Smooth muscle cell (in vitro differentiated cells): Measurements from ENCODE around the gene NDUFB11. TPM values are rescaled to one million over a fixed set of nuclear protein-coding genes. Genes with fewer than 3 reads are reported as not detected.

Source experiments
- DNase-seq: peaks from one replicate; lab custom pipeline; 2025; ENCODE audit not compliant: unreplicated experiment; lab: John Stamatoyannopoulos, UW
- H2AFZ ChIP-seq: fragments of 200-600 bp; sonication (generic); 2 replicates; pipeline ENCODE4 v1.6.0; 2016; ENCODE audit warnings: antibody characterized with exemption, low read depth, mild to moderate bottlenecking
- H3F3A ChIP-seq: fragments of 200-600 bp; sonication (generic); 2 replicates; pipeline ENCODE4 v1.6.0; 2017; ENCODE audit warnings: antibody characterized with exemption, low read depth
- H3K27ac ChIP-seq: fragments of 200-600 bp; sonication (generic); 2 replicates; pipeline ENCODE4 v1.5.1; 2016; ENCODE audit warnings: low read depth, mild to moderate bottlenecking
- H3K27me3 ChIP-seq: fragments of 200-600 bp; sonication (generic); 2 replicates; pipeline ENCODE4 v1.6.1; 2016; ENCODE audit warnings: low read depth, mild to moderate bottlenecking
- H3K36me3 ChIP-seq: fragments of 200-600 bp; sonication (generic); 2 replicates; pipeline ENCODE4 v1.5.1; 2016; ENCODE audit warnings: low read depth
- H3K4me1 ChIP-seq: fragments of 200-600 bp; sonication (generic); 2 replicates; pipeline ENCODE4 v1.5.1; 2016; ENCODE audit warnings: low read depth
- H3K4me2 ChIP-seq: fragments of 200-600 bp; sonication (generic); 2 replicates; pipeline ENCODE4 v1.6.0; 2016; ENCODE audit warnings: mild to moderate bottlenecking
- H3K4me3 ChIP-seq: fragments of 200-600 bp; sonication (generic); 2 replicates; pipeline ENCODE4 v1.5.1; 2016; ENCODE audit warnings: mild to moderate bottlenecking
- H3K79me2 ChIP-seq: fragments of 200-600 bp; sonication (generic); 2 replicates; pipeline ENCODE4 v1.6.0; 2016; ENCODE audit warnings: low read depth, mild to moderate bottlenecking
- H3K9ac ChIP-seq: fragments of 200-600 bp; sonication (generic); 2 replicates; pipeline ENCODE4 v1.6.0; 2016; ENCODE audit warnings: low read depth
- H3K9me3 ChIP-seq: fragments of 200-600 bp; sonication (generic); replicated peaks from 2 replicates; pipeline ENCODE4 v1.5.1; 2016; ENCODE audit warnings: low read depth
- H4K20me1 ChIP-seq: fragments of 200-600 bp; sonication (generic); 2 replicates; pipeline ENCODE4 v1.6.0; 2016; ENCODE audit warnings: low read depth
- WGBS: methylation state at CpG from one replicate; pipeline ENCODE4 v1.1.7; 2016; ENCODE audit warnings: low lambda C conversion rate; 5-methylcytosine and 5-hydroxymethylcytosine counted together
- polyA plus RNA-seq: library from polyadenylated mRNA; unstranded; fragments of >200 nt; fragmentation: Nextera tagmentation; extraction: Ambion mirVana; gene quantifications from 2 replicates; pipeline ENCODE4 v1.2.1, GENCODE V29; 2016
- total RNA-seq: library from RNA; depleted of rRNA; stranded (reverse); fragments of >200 nt; gene quantifications from 2 replicates; pipeline ENCODE4 v1.2.3, GENCODE V29; 2014
- TF ChIP-seq, protein P1 (sequence below): fragments of 200-600 bp; sonication (generic); IDR thresholded peaks from 2 replicates; pipeline ENCODE4 v1.5.1; 2017; ENCODE audit warnings: borderline replicate concordance, mild to moderate bottlenecking, antibody characterized with exemption; ENCODE audit not compliant: insufficient read depth, poor library complexity, severe bottlenecking

NDUFB11 gene
- total and polyA plus RNA-seq, 2 experiments from 2014 or later = 82.6 to 178 TPM

- DNase-seq = no peak
- Histone ChIP-seq H3K4me2 (no peak overlapping the region), H2AFZ (no peak overlapping the region), H3K4me3 (no peak overlapping the region), H3K36me3 (no peaks in the 10 kb centered on the region), H3K27ac (no peak overlapping the region), H3K27me3 (no peaks in the 10 kb centered on the region), H3K9me3 (no peaks in the 10 kb centered on the region), H3K79me2 (peaks cover 20% of the 10 kb centered on the region), H4K20me1 (peaks cover 60% of the 10 kb centered on the region), H3F3A (no peaks in the 10 kb centered on the region), H3K9ac (no peak overlapping the region), H3K4me1 (no peaks in the 10 kb centered on the region)
- WGBS = 94% methylated on average over 30 of the region's 34 CpGs
- TF ChIP-seq, protein P1, sequence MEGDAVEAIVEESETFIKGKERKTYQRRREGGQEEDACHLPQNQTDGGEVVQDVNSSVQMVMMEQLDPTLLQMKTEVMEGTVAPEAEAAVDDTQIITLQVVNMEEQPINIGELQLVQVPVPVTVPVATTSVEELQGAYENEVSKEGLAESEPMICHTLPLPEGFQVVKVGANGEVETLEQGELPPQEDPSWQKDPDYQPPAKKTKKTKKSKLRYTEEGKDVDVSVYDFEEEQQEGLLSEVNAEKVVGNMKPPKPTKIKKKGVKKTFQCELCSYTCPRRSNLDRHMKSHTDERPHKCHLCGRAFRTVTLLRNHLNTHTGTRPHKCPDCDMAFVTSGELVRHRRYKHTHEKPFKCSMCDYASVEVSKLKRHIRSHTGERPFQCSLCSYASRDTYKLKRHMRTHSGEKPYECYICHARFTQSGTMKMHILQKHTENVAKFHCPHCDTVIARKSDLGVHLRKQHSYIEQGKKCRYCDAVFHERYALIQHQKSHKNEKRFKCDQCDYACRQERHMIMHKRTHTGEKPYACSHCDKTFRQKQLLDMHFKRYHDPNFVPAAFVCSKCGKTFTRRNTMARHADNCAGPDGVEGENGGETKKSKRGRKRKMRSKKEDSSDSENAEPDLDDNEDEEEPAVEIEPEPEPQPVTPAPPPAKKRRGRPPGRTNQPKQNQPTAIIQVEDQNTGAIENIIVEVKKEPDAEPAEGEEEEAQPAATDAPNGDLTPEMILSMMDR = no peak
Observed at GRCh38 chrX:47170861-47171692, 26.6 kb upstream of the NDUFB11 start.

DNA sequence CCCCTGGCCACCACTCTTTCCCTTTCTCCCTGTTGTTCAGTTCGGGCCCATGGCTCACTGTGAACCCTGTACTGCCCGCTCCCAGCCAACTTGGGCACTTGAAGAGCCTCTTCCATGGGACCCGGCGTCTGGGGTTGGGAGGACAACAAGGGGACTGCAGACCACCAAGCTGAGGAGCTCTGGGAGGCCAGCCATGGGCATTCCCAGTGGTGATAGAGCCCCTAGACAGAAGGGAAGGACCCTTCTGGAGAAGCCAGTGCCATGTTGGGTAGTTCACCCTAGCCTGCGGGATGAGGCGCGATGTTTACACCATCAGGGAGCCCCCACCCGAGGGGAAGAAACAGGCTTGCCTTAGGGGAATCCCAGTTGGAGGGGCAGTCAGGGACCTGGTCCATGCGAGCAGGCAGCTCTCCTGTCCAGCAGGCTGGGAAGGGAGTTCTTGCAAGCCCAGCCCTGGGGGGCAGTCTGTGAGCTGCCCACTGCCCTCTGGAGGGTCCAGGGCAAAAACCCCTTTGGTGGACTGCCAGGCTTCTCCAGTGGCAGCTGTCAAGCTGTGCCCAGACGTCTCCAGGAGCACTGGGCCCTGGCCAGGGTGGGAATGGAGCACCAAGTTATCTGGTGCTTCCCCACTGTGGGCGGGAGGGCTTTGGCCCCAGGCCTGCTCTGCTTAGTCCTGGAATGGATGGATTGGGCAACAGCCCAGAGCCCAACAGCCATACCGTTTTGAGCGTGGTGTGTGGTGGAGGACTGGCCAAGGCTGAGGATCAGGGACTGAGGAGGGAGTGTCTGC, 25.4 kb upstream of the NDUFB11 start:
- Histone ChIP-seq H3K36me3 (no peaks in the 10 kb centered on the region), H2AFZ (no peak overlapping the region), H3K27ac (no peak overlapping the region), H3K9me3 (no peaks in the 10 kb centered on the region), H4K20me1 (peaks cover 61% of the 10 kb centered on the region), H3F3A (no peaks in the 10 kb centered on the region), H3K4me1 (no peaks in the 10 kb centered on the region), H3K79me2 (peaks cover 22% of the 10 kb centered on the region), H3K9ac (no peak overlapping the region), H3K4me3 (no peak overlapping the region), H3K4me2 (no peak overlapping the region), H3K27me3 (no peaks in the 10 kb centered on the region)
- TF ChIP-seq, protein P1 = no peak
- WGBS = 78% methylated on average over 13 of the region's 13 CpGs
- no peak for DNase-seq

GRCh38 chrX:47169273-47169672, 24.8 kb upstream of the NDUFB11 start:
- Histone ChIP-seq H3K9ac (no peak overlapping the region), H3K79me2 (peaks cover 29% of the 10 kb centered on the region), H3K4me2 (no peak overlapping the region), H3K27ac (no peak overlapping the region), H2AFZ (no peak overlapping the region), H3K4me3 (no peak overlapping the region), H4K20me1 (peaks cover 67% of the 10 kb centered on the region), H3K4me1 (no peaks in the 10 kb centered on the region), H3K27me3 (no peaks in the 10 kb centered on the region), H3K9me3 (no peaks in the 10 kb centered on the region), H3F3A (no peaks in the 10 kb centered on the region), H3K36me3 (no peaks in the 10 kb centered on the region)
- TF ChIP-seq, protein P1 = no peak
- no peak for DNase-seq
- 93% methylated on average over 18 of the region's 19 CpGs for WGBS
